Gastrocnemius medialis (tissue), 4 donors: ENCODE data around the gene PCDHB9. TPM values are rescaled to one million over a fixed set of nuclear protein-coding genes. Genes with fewer than 3 reads are reported as not detected.

ENCODE experiments used
- ATAC-seq, 2 donors: fragments of 150-250 bp; one replicate each; pipeline ENCODE4 v1.9.1; 2016
- DNase-seq, 2 donors: peaks; one replicate each; pipeline ENCODE4 v3.0.0-alpha.2; 2019
- H3K27ac ChIP-seq, 4 donors: fragments of 200-600 bp; sonication (generic); 1 replicate in 1 of 4; 2 replicates in 3 of 4; pipeline ENCODE4 v1.5.1; 2016 to 2018; ENCODE audit warnings: mild to moderate bottlenecking in 2 of 4, moderate library complexity in 1 of 4
- H3K27me3 ChIP-seq, 3 donors: fragments of 200-600 bp; sonication (generic) in 2 of 3; 1 replicate in 1 of 3; 2 replicates in 2 of 3; pipeline versions ENCODE4 v1.5.1 to v1.6.0; 2016 to 2019; ENCODE audit warnings: mild to moderate bottlenecking in 1 of 3, moderate library complexity in 1 of 3
- H3K36me3 ChIP-seq, 2 donors: fragments of 200-600 bp; sonication (generic) in 1 of 2; one replicate each; pipeline ENCODE4 v1.5.1; 2017 to 2018
- H3K4me1 ChIP-seq, 2 donors: fragments of 200-600 bp; sonication (generic) in 1 of 2; one replicate each; pipeline ENCODE4 v1.5.1; 2016 to 2017; ENCODE audit warnings: mild to moderate bottlenecking in 2 of 2
- H3K4me3 ChIP-seq, 4 donors: fragments of 200-600 bp; sonication (generic) in 3 of 4; 1 replicate in 1 of 4; 2 replicates in 3 of 4; pipeline ENCODE4 v1.5.1; 2016 to 2019; ENCODE audit warnings: mild to moderate bottlenecking in 2 of 4
- H3K9me3 ChIP-seq, 3 donors: fragments of 200-600 bp; sonication (generic) in 2 of 3; 1 replicate in 1 of 3; 2 replicates in 2 of 3; pipeline ENCODE4 v1.5.1; 2016 to 2019
- POLR2A ChIP-seq, 2 donors: fragments of 450-650 bp; IDR thresholded peaks; one replicate each; pipeline ENCODE4 v1.6.1; 2017; ENCODE audit warnings: antibody characterized with exemption in 2 of 2, mild to moderate bottlenecking in 2 of 2, moderate library complexity in 2 of 2
- in situ Hi-C, 4 donors: fragments of 200-750 bp; cut with MboI; loops; one replicate each; pipeline versions ENCODE4 v1.15.0 to v1.8.0; 2017; ENCODE audit warnings: low sequenced_read_pairs in 4 of 4
- intact Hi-C: fragments of 100-400 bp; cut with DNase I; formaldehyde crosslinking; loops from one replicate; pipeline ENCODE4 v1.15.1; 2023; ENCODE audit warnings: low total_unique reads
- total RNA-seq, 4 donors: library from RNA; depleted of rRNA; stranded (reverse); fragments of >200 nt; gene quantifications; one replicate each; pipeline versions ENCODE4 v1.1.0 to v1.2.3, GENCODE V29; 2016

The PCDHB9 gene
- total RNA-seq, 4 donors from 2014 or later, result 0.15 to 3.0 (median 0.71) TPM

DNA sequence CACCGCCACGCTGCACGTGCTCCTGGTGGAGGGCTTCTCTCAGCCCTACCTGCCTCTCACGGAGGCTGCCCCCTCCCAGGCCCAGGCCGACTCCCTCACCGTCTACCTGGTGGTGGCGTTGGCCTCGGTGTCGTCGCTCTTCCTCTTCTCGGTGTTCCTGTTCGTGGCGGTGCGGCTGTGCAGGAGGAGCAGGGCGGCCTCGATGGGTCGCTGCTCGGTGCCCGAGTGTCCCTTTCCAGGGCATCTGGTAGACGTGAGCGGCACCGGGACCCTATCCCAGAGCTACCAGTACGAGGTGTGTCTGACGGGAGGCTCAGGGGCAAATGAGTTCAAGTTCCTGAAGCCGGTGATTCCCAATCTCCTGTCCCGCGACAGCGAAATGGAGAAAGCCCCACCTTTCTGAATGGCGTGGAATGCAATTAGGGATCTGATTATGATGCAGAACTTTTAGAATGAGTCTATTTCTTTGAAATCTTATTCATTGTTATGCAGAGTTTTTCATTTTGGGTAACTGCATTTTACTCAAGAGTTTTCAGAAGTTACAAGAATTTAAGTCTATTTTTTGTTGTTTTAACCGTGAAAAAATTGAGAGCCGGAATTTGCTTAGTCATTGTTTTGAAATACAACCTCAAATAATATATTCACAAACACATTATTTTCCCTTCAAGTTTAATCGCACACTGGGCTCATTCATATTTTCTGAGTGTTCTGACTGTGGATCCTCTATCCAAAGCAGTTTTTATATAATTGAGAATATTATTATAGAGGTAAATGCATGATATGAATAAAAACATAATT lies 49.8 kb downstream of the PCDHB9 start:
- no peak overlapping the region for H3K27ac ChIP-seq
- in situ Hi-C loops (no loop called here), intact Hi-C loops (no loop called here)
- peaks cover 0 to 31% (median 0%) of the 10 kb centered on the region in 3 donors for H3K27me3 ChIP-seq
- H3K4me3 ChIP-seq, result no peak overlapping the region
- DNase-seq (no peak), ATAC-seq (no peak)
- H3K9me3 ChIP-seq, result peaks cover 6 to 68% (median 6%) of the 10 kb centered on the region in 3 donors
- H3K36me3 ChIP-seq, result no peaks in the 10 kb centered on the region
- H3K4me1 ChIP-seq, result no peaks in the 10 kb centered on the region
- no peak for TF ChIP-seq POLR2A (IDR thresholded peaks at IDR 0.05)

Other genes with a start within 250 kb of the PCDHB9 start
- under 1 TPM in 2 of 4 donors, not detected in 2; 0.03 to 0.13 TPM for gene PCDHAC2, start 220.7 kb upstream of the PCDHB9 start, total RNA-seq
- not detected for gene PCDHB1, start 135.8 kb upstream of the PCDHB9 start, total RNA-seq
- gene PCDHB2, start 92.5 kb upstream of the PCDHB9 start, total RNA-seq, result 1 to 10 TPM in 2 of 4 donors, under 1 TPM in 2; 0.71 to 1.7 (median 1.2) TPM
- gene PCDHB3, start 86.7 kb upstream of the PCDHB9 start, total RNA-seq, result under 1 TPM in 3 of 4 donors, not detected in 1; 0.61 to 0.72 (median 0.71) TPM
- gene PCDHB4, start 65.3 kb upstream of the PCDHB9 start, total RNA-seq, result 1 to 10 TPM in 3 of 4 donors, under 1 TPM in 1; 1.00 to 3.0 (median 1.8) TPM
- gene PCDHB5, start 52.0 kb upstream of the PCDHB9 start, total RNA-seq, result 1 to 10 TPM in 1 of 4 donors, under 1 TPM in 3; 0.38 to 1.5 (median 0.91) TPM
- gene PCDHB6, start 37.1 kb upstream of the PCDHB9 start, total RNA-seq, result under 1 TPM in 3 of 4 donors, not detected in 1; 0.09 to 0.46 (median 0.19) TPM
- under 1 TPM; 0.07 to 0.75 (median 0.20) TPM for gene PCDHB7, start 14.5 kb upstream of the PCDHB9 start, total RNA-seq
- gene PCDHB8, start 9.4 kb upstream of the PCDHB9 start, total RNA-seq, result under 1 TPM in 2 of 4 donors, not detected in 2; 0.16 to 0.20 TPM
- gene PCDHB16, start 4.8 kb upstream of the PCDHB9 start, total RNA-seq, result 1 to 10 TPM in 3 of 4 donors, under 1 TPM in 1; 0.87 to 2.5 (median 1.7) TPM
- gene PCDHB10, start 5.2 kb downstream of the PCDHB9 start, total RNA-seq, result under 1 TPM; 0.23 to 0.61 (median 0.54) TPM
- gene PCDHB11, start 12.5 kb downstream of the PCDHB9 start, total RNA-seq, result 1 to 10 TPM in 1 of 4 donors, under 1 TPM in 3; 0.05 to 1.1 (median 0.53) TPM
- 1 to 10 TPM in 1 of 4 donors, under 1 TPM in 3; 0.41 to 1.1 (median 0.59) TPM for gene PCDHB12, start 21.6 kb downstream of the PCDHB9 start, total RNA-seq
- 1 to 10 TPM in 1 of 4 donors, under 1 TPM in 3; 0.40 to 2.1 (median 0.69) TPM for gene PCDHB13, start 26.8 kb downstream of the PCDHB9 start, total RNA-seq
- 1 to 10 TPM in 1 of 4 donors, under 1 TPM in 3; 0.62 to 1.9 (median 0.76) TPM for gene PCDHB14, start 36.2 kb downstream of the PCDHB9 start, total RNA-seq
- gene PCDHB15, start 58.2 kb downstream of the PCDHB9 start, total RNA-seq, result 1 to 10 TPM in 1 of 4 donors, under 1 TPM in 3; 0.33 to 1.2 (median 0.52) TPM
- under 1 TPM in 1 of 4 donors, not detected in 3; 0.49 TPM for gene SLC25A2, start 116.9 kb downstream of the PCDHB9 start, total RNA-seq
- gene TAF7, start 133.6 kb downstream of the PCDHB9 start, total RNA-seq, result 10 to 100 TPM; 60.9 to 91.2 (median 79.8) TPM
- under 1 TPM; 0.65 to 0.97 (median 0.71) TPM for gene PCDHGA1, start 143.4 kb downstream of the PCDHB9 start, total RNA-seq
- 1 to 10 TPM in 2 of 4 donors, under 1 TPM in 2; 0.66 to 1.5 (median 1.2) TPM for gene PCDHGA2, start 151.6 kb downstream of the PCDHB9 start, total RNA-seq
- 1 to 10 TPM; 1.5 to 2.8 (median 2.0) TPM for gene PCDHGA3, start 156.7 kb downstream of the PCDHB9 start, total RNA-seq
- gene PCDHGB1, start 162.9 kb downstream of the PCDHB9 start, total RNA-seq, result 1 to 10 TPM in 1 of 4 donors, under 1 TPM in 3; 0.20 to 1.1 (median 0.74) TPM
- gene PCDHGA4, start 167.9 kb downstream of the PCDHB9 start, total RNA-seq, result 1 to 10 TPM; 1.3 to 5.4 (median 1.5) TPM
- 1 to 10 TPM in 3 of 4 donors, under 1 TPM in 1; 0.55 to 3.4 (median 1.9) TPM for gene PCDHGB2, start 172.8 kb downstream of the PCDHB9 start, total RNA-seq
- 1 to 10 TPM in 2 of 4 donors, under 1 TPM in 2; 0.07 to 1.8 (median 0.93) TPM for gene PCDHGA5, start 177.0 kb downstream of the PCDHB9 start, total RNA-seq
- 1 to 10 TPM in 3 of 4 donors, under 1 TPM in 1; 0.29 to 2.0 (median 1.2) TPM for gene PCDHGB3, start 183.1 kb downstream of the PCDHB9 start, total RNA-seq
- 1 to 10 TPM in 3 of 4 donors, under 1 TPM in 1; 0.83 to 1.6 (median 1.6) TPM for gene PCDHGA6, start 186.7 kb downstream of the PCDHB9 start, total RNA-seq
- 1 to 10 TPM; 1.3 to 2.4 (median 1.9) TPM for gene PCDHGA7, start 195.6 kb downstream of the PCDHB9 start, total RNA-seq
- 1 to 10 TPM in 3 of 4 donors, under 1 TPM in 1; 0.88 to 2.1 (median 1.3) TPM for gene PCDHGB4, start 200.5 kb downstream of the PCDHB9 start, total RNA-seq
- 1 to 10 TPM in 2 of 4 donors, under 1 TPM in 2; 0.82 to 1.8 (median 1.2) TPM for gene PCDHGA8, start 205.5 kb downstream of the PCDHB9 start, total RNA-seq
- gene PCDHGB5, start 210.8 kb downstream of the PCDHB9 start, total RNA-seq, result 1 to 10 TPM; 3.0 to 6.3 (median 4.4) TPM
- 1 to 10 TPM in 3 of 4 donors, under 1 TPM in 1; 0.95 to 4.0 (median 1.5) TPM for gene PCDHGA9, start 215.6 kb downstream of the PCDHB9 start, total RNA-seq
- gene PCDHGB6, start 220.9 kb downstream of the PCDHB9 start, total RNA-seq, result 1 to 10 TPM; 1.4 to 4.6 (median 2.9) TPM
- gene PCDHGA10, start 225.8 kb downstream of the PCDHB9 start, total RNA-seq, result 1 to 10 TPM in 3 of 4 donors, under 1 TPM in 1; 0.80 to 2.4 (median 1.2) TPM
- gene PCDHGB7, start 230.5 kb downstream of the PCDHB9 start, total RNA-seq, result 1 to 10 TPM; 3.0 to 5.7 (median 3.3) TPM
- 1 to 10 TPM; 1.2 to 3.3 (median 1.3) TPM for gene PCDHGA11, start 233.9 kb downstream of the PCDHB9 start, total RNA-seq
- gene PCDHGA12, start 243.3 kb downstream of the PCDHB9 start, total RNA-seq, result 1 to 10 TPM; 1.1 to 5.4 (median 1.7) TPM